Measurements from ENCODE around the gene STXBP2.
A peak's percentile ranks its signal among the peaks of the same experiment; 100 is the strongest.
"Not testable (repeated sequence)": the region's sequence is repeated elsewhere in the genome, so short reads cannot be mapped to it uniquely, and the experiment has no call there.

Gene STXBP2

GRCh38 chr19:7641290-7642276 is 4.7 kb downstream of the STXBP2 start:
- Histone ChIP-seq H2BK15ac (replicated peaks; ENCODE audit: low read depth) (no peak overlapping the region), H3K18ac (ENCODE audit: low read length) (no peak overlapping the region), H3K4ac (ENCODE audit: low read depth, low read length) (no peak overlapping the region), H3K27ac (ENCODE audit: low read depth, low read length) (no peak overlapping the region), H4K8ac (ENCODE audit: low read depth, low read length) (no peak overlapping the region), H3K79me1 (ENCODE audit: low read length) (peaks cover 2% of the 10 kb centered on the region), H2BK120ac (ENCODE audit: low read depth, low read length) (no peak overlapping the region), H3K9ac (ENCODE audit: low read length) (no peak overlapping the region), H3K4me2 (ENCODE audit: low read length) (no peak overlapping the region), H3K4me1 (ENCODE audit: control insufficient read depth, low read depth, low read length) (no peaks in the 10 kb centered on the region), H3K27me3 (ENCODE audit: insufficient read depth, low read length, poor library complexity) (no peaks in the 10 kb centered on the region), H2BK5ac (ENCODE audit: low read length) (no peak overlapping the region), H3K36me3 (ENCODE audit: control insufficient read depth, insufficient read depth, low read length) (no peaks in the 10 kb centered on the region), H4K5ac (ENCODE audit: low read length) (no peak overlapping the region), H3K79me2 (ENCODE audit: control insufficient read depth, insufficient read depth, low read length) (no peaks in the 10 kb centered on the region), H3K23ac (ENCODE audit: low read length) (no peak overlapping the region), H3K4me3 (ENCODE audit: low read length) (no peak overlapping the region), H3K56ac (ENCODE audit: low read length) (no peak overlapping the region), H2AK5ac (ENCODE audit: low read length) (no peak overlapping the region)
- WGBS (ENCODE audit: extremely low coverage, insufficient coverage, low lambda C conversion rate): no CpG with 5 or more reads among the region's 43 CpGs
- DNase-seq: peak; percentile 33

- no peak overlapping the region for H2BK15ac ChIP-seq (replicated peaks; ENCODE audit: low read depth)
Observed at GRCh38 chr19:7642295-7643030, 5.6 kb downstream of the STXBP2 start.

GRCh38 chr19:7643031-7643415 is 6.1 kb downstream of the STXBP2 start:
- Histone ChIP-seq H3K27ac (ENCODE audit: low read depth, low read length) (no peak overlapping the region), H3K4me2 (ENCODE audit: low read length) (no peak overlapping the region), H2BK5ac (ENCODE audit: low read length) (no peak overlapping the region), H3K27me3 (ENCODE audit: insufficient read depth, low read length, poor library complexity) (no peaks in the 10 kb centered on the region), H3K9ac (ENCODE audit: low read length) (no peak overlapping the region), H3K56ac (ENCODE audit: low read length) (no peak overlapping the region), H2AK5ac (ENCODE audit: low read length) (no peak overlapping the region), H3K4ac (ENCODE audit: low read depth, low read length) (no peak overlapping the region), H2BK15ac (replicated peaks; ENCODE audit: low read depth) (no peak overlapping the region), H3K79me1 (ENCODE audit: low read length) (peaks cover 2% of the 10 kb centered on the region), H4K5ac (ENCODE audit: low read length) (no peak overlapping the region), H3K18ac (ENCODE audit: low read length) (no peak overlapping the region), H3K4me3 (ENCODE audit: low read length) (no peak overlapping the region), H3K36me3 (ENCODE audit: control insufficient read depth, insufficient read depth, low read length) (no peaks in the 10 kb centered on the region), H3K23ac (ENCODE audit: low read length) (no peak overlapping the region), H4K8ac (ENCODE audit: low read depth, low read length) (no peak overlapping the region), H3K79me2 (ENCODE audit: control insufficient read depth, insufficient read depth, low read length) (no peaks in the 10 kb centered on the region), H3K4me1 (ENCODE audit: control insufficient read depth, low read depth, low read length) (no peaks in the 10 kb centered on the region), H2BK120ac (ENCODE audit: low read depth, low read length) (no peak overlapping the region)
- no peak for DNase-seq
- WGBS (ENCODE audit: extremely low coverage, insufficient coverage, low lambda C conversion rate): no CpG with 5 or more reads among the region's 8 CpGs

More at GRCh38 chr19:7642295-7643030, 5.6 kb downstream of the STXBP2 start:
- no peaks in the 10 kb centered on the region for H3K27me3 ChIP-seq (ENCODE audit: insufficient read depth, low read length, poor library complexity)
- H3K79me1 ChIP-seq (ENCODE audit: low read length): peaks cover 2% of the 10 kb centered on the region
- H3K4ac ChIP-seq (ENCODE audit: low read depth, low read length): no peak overlapping the region
- no peak for DNase-seq
- H3K4me2 ChIP-seq (ENCODE audit: low read length): no peak overlapping the region
- no peak overlapping the region for H3K9ac ChIP-seq (ENCODE audit: low read length)
- no peak overlapping the region for H3K27ac ChIP-seq (ENCODE audit: low read depth, low read length)
- no peak overlapping the region for H2AK5ac ChIP-seq (ENCODE audit: low read length)
- H3K18ac ChIP-seq (ENCODE audit: low read length): no peak overlapping the region
- no peaks in the 10 kb centered on the region for H3K79me2 ChIP-seq (ENCODE audit: control insufficient read depth, insufficient read depth, low read length)
- no peak overlapping the region for H2BK5ac ChIP-seq (ENCODE audit: low read length)
- no peak overlapping the region for H4K5ac ChIP-seq (ENCODE audit: low read length)
- H2BK120ac ChIP-seq (ENCODE audit: low read depth, low read length): no peak overlapping the region
- no CpG with 5 or more reads among the region's 27 CpGs for WGBS (ENCODE audit: extremely low coverage, insufficient coverage, low lambda C conversion rate)
- H3K4me3 ChIP-seq (ENCODE audit: low read length): no peak overlapping the region
- H4K8ac ChIP-seq (ENCODE audit: low read depth, low read length): no peak overlapping the region
- H3K36me3 ChIP-seq (ENCODE audit: control insufficient read depth, insufficient read depth, low read length): no peaks in the 10 kb centered on the region
- no peaks in the 10 kb centered on the region for H3K4me1 ChIP-seq (ENCODE audit: control insufficient read depth, low read depth, low read length)
- H3K56ac ChIP-seq (ENCODE audit: low read length): no peak overlapping the region
- H3K23ac ChIP-seq (ENCODE audit: low read length): no peak overlapping the region

GRCh38 chr19:7643629-7644549 is 7.0 kb downstream of the STXBP2 start:
- not testable (repeated sequence) for H3K56ac ChIP-seq (ENCODE audit: low read length); H3K23ac ChIP-seq (ENCODE audit: low read length); H2BK120ac ChIP-seq (ENCODE audit: low read depth, low read length); H3K36me3 ChIP-seq (ENCODE audit: control insufficient read depth, insufficient read depth, low read length); H2BK5ac ChIP-seq (ENCODE audit: low read length); H2BK15ac ChIP-seq (replicated peaks; ENCODE audit: low read depth); H3K4me1 ChIP-seq (ENCODE audit: control insufficient read depth, low read depth, low read length); H3K9ac ChIP-seq (ENCODE audit: low read length); H3K4me3 ChIP-seq (ENCODE audit: low read length); H3K79me1 ChIP-seq (ENCODE audit: low read length); H3K4ac ChIP-seq (ENCODE audit: low read depth, low read length); H2AK5ac ChIP-seq (ENCODE audit: low read length); H3K27me3 ChIP-seq (ENCODE audit: insufficient read depth, low read length, poor library complexity); H4K8ac ChIP-seq (ENCODE audit: low read depth, low read length); H3K79me2 ChIP-seq (ENCODE audit: control insufficient read depth, insufficient read depth, low read length); H3K4me2 ChIP-seq (ENCODE audit: low read length); H3K27ac ChIP-seq (ENCODE audit: low read depth, low read length); H3K18ac ChIP-seq (ENCODE audit: low read length); H4K5ac ChIP-seq (ENCODE audit: low read length)
- no CpG with 5 or more reads among the region's 10 CpGs for WGBS (ENCODE audit: extremely low coverage, insufficient coverage, low lambda C conversion rate)
- peak; percentile 79 for DNase-seq

- no peak overlapping the region for H3K9ac ChIP-seq (ENCODE audit: low read length)
- H3K23ac ChIP-seq (ENCODE audit: low read length): no peak overlapping the region
- H2BK15ac ChIP-seq (replicated peaks; ENCODE audit: low read depth): no peak overlapping the region
- DNase-seq: no peak
- peaks cover 2% of the 10 kb centered on the region for H3K79me1 ChIP-seq (ENCODE audit: low read length)
- no peak overlapping the region for H2AK5ac ChIP-seq (ENCODE audit: low read length)
- H3K27me3 ChIP-seq (ENCODE audit: insufficient read depth, low read length, poor library complexity): no peaks in the 10 kb centered on the region
- no peak overlapping the region for H3K56ac ChIP-seq (ENCODE audit: low read length)
- H3K4me3 ChIP-seq (ENCODE audit: low read length): no peak overlapping the region
- H3K4me2 ChIP-seq (ENCODE audit: low read length): no peak overlapping the region
- H3K36me3 ChIP-seq (ENCODE audit: control insufficient read depth, insufficient read depth, low read length): no peaks in the 10 kb centered on the region
- no peak overlapping the region for H4K8ac ChIP-seq (ENCODE audit: low read depth, low read length)
- H3K27ac ChIP-seq (ENCODE audit: low read depth, low read length): no peak overlapping the region
- no peak overlapping the region for H3K18ac ChIP-seq (ENCODE audit: low read length)
- no peak overlapping the region for H4K5ac ChIP-seq (ENCODE audit: low read length)
- no peaks in the 10 kb centered on the region for H3K79me2 ChIP-seq (ENCODE audit: control insufficient read depth, insufficient read depth, low read length)
- no peak overlapping the region for H3K4ac ChIP-seq (ENCODE audit: low read depth, low read length)
- H3K4me1 ChIP-seq (ENCODE audit: control insufficient read depth, low read depth, low read length): no peaks in the 10 kb centered on the region
- H2BK5ac ChIP-seq (ENCODE audit: low read length): no peak overlapping the region
- H2BK120ac ChIP-seq (ENCODE audit: low read depth, low read length): no peak overlapping the region
- no CpG with 5 or more reads among the region's 20 CpGs for WGBS (ENCODE audit: extremely low coverage, insufficient coverage, low lambda C conversion rate)
Observed at GRCh38 chr19:7644550-7644877, 7.6 kb downstream of the STXBP2 start.

Data from mesendoderm (in vitro differentiated cells).